Astrocyte (in vitro differentiated cells and primary cell): ENCODE data around the gene AMFR.

Experiments
- EZH2 ChIP-seq: IDR thresholded peaks from 2 replicates; pipeline ENCODE4 v1.6.1; 2012; ENCODE audit warnings: mild to moderate bottlenecking, low read length, inconsistent platforms; ENCODE audit not compliant: insufficient read depth
- TF ChIP-seq, protein P1 (sequence below): IDR thresholded peaks from 2 replicates; pipeline ENCODE4 v1.5.1; 2011; ENCODE audit warnings: low read depth, mild to moderate bottlenecking, inconsistent platforms, low read length, moderate library complexity; ENCODE audit not compliant: insufficient read depth

GRCh38 chr16:56338566-56339318 is 86.6 kb downstream of the AMFR start:
- no peak for TF ChIP-seq EZH2
- TF ChIP-seq, protein P1, sequence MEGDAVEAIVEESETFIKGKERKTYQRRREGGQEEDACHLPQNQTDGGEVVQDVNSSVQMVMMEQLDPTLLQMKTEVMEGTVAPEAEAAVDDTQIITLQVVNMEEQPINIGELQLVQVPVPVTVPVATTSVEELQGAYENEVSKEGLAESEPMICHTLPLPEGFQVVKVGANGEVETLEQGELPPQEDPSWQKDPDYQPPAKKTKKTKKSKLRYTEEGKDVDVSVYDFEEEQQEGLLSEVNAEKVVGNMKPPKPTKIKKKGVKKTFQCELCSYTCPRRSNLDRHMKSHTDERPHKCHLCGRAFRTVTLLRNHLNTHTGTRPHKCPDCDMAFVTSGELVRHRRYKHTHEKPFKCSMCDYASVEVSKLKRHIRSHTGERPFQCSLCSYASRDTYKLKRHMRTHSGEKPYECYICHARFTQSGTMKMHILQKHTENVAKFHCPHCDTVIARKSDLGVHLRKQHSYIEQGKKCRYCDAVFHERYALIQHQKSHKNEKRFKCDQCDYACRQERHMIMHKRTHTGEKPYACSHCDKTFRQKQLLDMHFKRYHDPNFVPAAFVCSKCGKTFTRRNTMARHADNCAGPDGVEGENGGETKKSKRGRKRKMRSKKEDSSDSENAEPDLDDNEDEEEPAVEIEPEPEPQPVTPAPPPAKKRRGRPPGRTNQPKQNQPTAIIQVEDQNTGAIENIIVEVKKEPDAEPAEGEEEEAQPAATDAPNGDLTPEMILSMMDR, result no peak
